Stimulated activated CD8-positive, alpha-beta memory T cell treated with anti-CD3 and anti-CD28 coated beads, Interleukin-4, amount 100 ng/mL, for 1 hour (primary cell): ENCODE data around the gene YKT6.
"Not testable (repeated sequence)": the region's sequence is repeated elsewhere in the genome, so short reads cannot be mapped to it uniquely, and the experiment has no call there.

Source experiments
- DNase-seq, 2 donors: peaks; one replicate each; pipeline ENCODE4 v3.0.0-alpha.2; 2020; ENCODE audit warnings: low read depth in 2 of 2, low spot score in 1 of 2

The YKT6 gene

GRCh38 chr7:44172352-44172751, 28.4 kb upstream of the YKT6 start:
- DNase-seq, result no peak

- DNase-seq, result no peak
These were observed 27.9 kb upstream of the YKT6 start for GRCh38 chr7:44172803-44173424.

GRCh38 chr7:44173911-44174693, 26.7 kb upstream of the YKT6 start:
- no peak for DNase-seq

GRCh38 chr7:44174694-44174948, 26.2 kb upstream of the YKT6 start:
- DNase-seq, result not testable (repeated sequence)

GRCh38 chr7:44175730-44176129, 25.0 kb upstream of the YKT6 start:
- no peak for DNase-seq

- DNase-seq, result no peak
These were observed 24.3 kb upstream of the YKT6 start for GRCh38 chr7:44176486-44176885.

GRCh38 chr7:44177570-44178131, 23.1 kb upstream of the YKT6 start:
- no peak for DNase-seq

- no peak for DNase-seq
These were observed 20.1 kb upstream of the YKT6 start for GRCh38 chr7:44180631-44181030.

- DNase-seq, result no peak
These were observed 18.0 kb upstream of the YKT6 start for GRCh38 chr7:44182827-44183226.

GRCh38 chr7:44183386-44183785, 17.4 kb upstream of the YKT6 start:
- no peak for DNase-seq

- no peak for DNase-seq
These were observed 16.4 kb upstream of the YKT6 start for GRCh38 chr7:44184206-44184872.

GRCh38 chr7:44184873-44185446, 15.8 kb upstream of the YKT6 start:
- no peak for DNase-seq

- DNase-seq, result no peak
These were observed 15.0 kb upstream of the YKT6 start for GRCh38 chr7:44185729-44186128.

- no peak for DNase-seq
These were observed 14.0 kb upstream of the YKT6 start for GRCh38 chr7:44186736-44187135.

- no peak for DNase-seq
These were observed 13.0 kb upstream of the YKT6 start for GRCh38 chr7:44187636-44188416.

GRCh38 chr7:44188480-44189225, 12.1 kb upstream of the YKT6 start:
- no peak for DNase-seq

GRCh38 chr7:44189286-44189992, 11.3 kb upstream of the YKT6 start, which contains the start of gene GCK:
Gene GCK (minus strand): TSS chr7:44189439. CDS start chr7:44188953, 486 bp downstream.
- no peak for DNase-seq

- DNase-seq, result no peak
These were observed 10.5 kb upstream of the YKT6 start for GRCh38 chr7:44189993-44190872.

- no peak for DNase-seq
These were observed 9.6 kb upstream of the YKT6 start for GRCh38 chr7:44191171-44191570.
